Measurements from ENCODE around the gene ITSN2.

GRCh38 chr2:24221343-24222050, 138.8 kb downstream of the ITSN2 start:
- no peak for TF ChIP-seq CTCF (IDR thresholded peaks at IDR 0.05)
- no peak for TF ChIP-seq POLR2A (IDR thresholded peaks at IDR 0.05)
